ENCODE results near the gene HCN4. TPM values are rescaled to one million over a fixed set of nuclear protein-coding genes. Genes with fewer than 3 reads are reported as not detected.

The HCN4 gene
- polyA plus RNA-seq, 1 donor, result 0.49 TPM

GRCh38 chr15:73391128-73391872, 22.5 kb upstream of the HCN4 start:
- Histone ChIP-seq H3K27ac (ENCODE audit: low read length) (no peak overlapping the region), H3K4me1 (ENCODE audit: control insufficient read depth, insufficient read depth, low read length) (peaks cover 22% of the 10 kb centered on the region), H3K4me3 (ENCODE audit: low read length) (no peak overlapping the region), H3K27me3 (ENCODE audit: control insufficient read depth, insufficient read depth, low read length) (peaks cover 8% of the 10 kb centered on the region), H3K9me3 (ENCODE audit: control insufficient read depth, low read depth, low read length) (no peaks in the 10 kb centered on the region), H3K36me3 (ENCODE audit: control insufficient read depth, insufficient read depth, low read length) (no peaks in the 10 kb centered on the region)
- WGBS (ENCODE audit: insufficient coverage, low lambda C conversion rate), result no CpG with 5 or more reads among the region's 7 CpGs
- no peak for DNase-seq

DNA sequence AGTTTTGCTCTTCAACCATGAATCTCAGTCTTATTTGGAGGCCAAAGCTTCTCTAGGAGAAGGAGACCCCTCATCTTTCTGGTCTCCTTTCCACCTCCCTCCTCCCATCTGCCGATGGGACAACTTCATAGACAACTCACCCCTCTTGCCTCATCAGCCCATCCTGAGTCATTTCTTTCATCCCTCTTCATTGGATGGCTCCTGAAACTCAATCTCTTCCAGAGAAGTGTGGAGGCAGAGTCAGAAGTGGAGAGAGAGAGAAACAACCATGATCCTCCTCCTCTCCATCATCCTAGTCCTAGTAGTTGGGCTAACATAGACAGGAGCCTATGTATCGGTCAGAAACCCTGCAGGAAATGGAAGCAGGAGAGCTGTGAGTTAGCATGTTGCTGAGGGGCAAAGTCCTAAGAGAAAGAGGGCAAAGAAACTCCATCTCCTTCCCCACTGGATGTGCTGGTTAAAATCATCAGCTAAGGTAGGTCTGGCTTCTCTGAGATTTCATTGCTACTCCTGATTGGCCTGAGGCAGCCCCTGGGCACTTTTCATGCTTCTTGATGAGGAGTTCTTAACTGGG, 21.3 kb upstream of the HCN4 start:
- peaks cover 8% of the 10 kb centered on the region for H3K27me3 ChIP-seq (ENCODE audit: control insufficient read depth, insufficient read depth, low read length)
- WGBS (ENCODE audit: insufficient coverage, low lambda C conversion rate), result 100% methylated on average over 1 of the region's 2 CpGs
- peak overlapping the region; percentile 60 for H3K27ac ChIP-seq (ENCODE audit: low read length)

DNA sequence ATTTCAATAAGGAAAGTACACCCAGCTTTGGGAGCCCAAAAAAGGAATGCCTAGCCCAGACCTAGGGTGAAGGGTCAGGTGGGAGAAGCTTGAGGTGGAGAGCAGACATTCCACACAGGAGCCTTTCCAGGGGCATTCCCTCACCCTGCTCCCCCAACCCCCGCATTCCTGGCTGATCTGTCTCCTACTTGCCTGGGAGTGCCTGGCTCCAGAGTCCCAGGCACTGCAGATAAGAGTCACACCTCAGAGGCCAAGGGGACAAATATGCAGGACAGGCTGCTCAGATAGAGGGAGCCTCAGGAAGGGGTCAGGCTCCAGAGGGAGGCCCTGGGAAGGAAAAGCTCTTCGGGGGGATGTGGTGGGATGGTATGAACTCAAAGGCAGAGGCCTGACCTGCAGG, 20.8 kb upstream of the HCN4 start:
- Histone ChIP-seq H3K4me3 (ENCODE audit: low read length) (no peak overlapping the region), H3K27ac (ENCODE audit: low read length) (peak overlapping the region; percentile 60), H3K36me3 (ENCODE audit: control insufficient read depth, insufficient read depth, low read length) (no peaks in the 10 kb centered on the region), H3K9me3 (ENCODE audit: control insufficient read depth, low read depth, low read length) (no peaks in the 10 kb centered on the region), H3K27me3 (ENCODE audit: control insufficient read depth, insufficient read depth, low read length) (peaks cover 8% of the 10 kb centered on the region), H3K4me1 (ENCODE audit: control insufficient read depth, insufficient read depth, low read length) (peaks cover 22% of the 10 kb centered on the region)
- WGBS (ENCODE audit: insufficient coverage, low lambda C conversion rate), result no CpG with 5 or more reads among the region's 2 CpGs
- DNase-seq, result peak; percentile 83 to 90

More for the DNA sequence above, 21.3 kb upstream of the HCN4 start:
- peaks cover 22% of the 10 kb centered on the region for H3K4me1 ChIP-seq (ENCODE audit: control insufficient read depth, insufficient read depth, low read length)
- DNase-seq, result peak; percentile 54 to 79
- H3K4me3 ChIP-seq (ENCODE audit: low read length), result no peak overlapping the region
- no peaks in the 10 kb centered on the region for H3K36me3 ChIP-seq (ENCODE audit: control insufficient read depth, insufficient read depth, low read length)
- H3K9me3 ChIP-seq (ENCODE audit: control insufficient read depth, low read depth, low read length), result no peaks in the 10 kb centered on the region

GRCh38 chr15:73388256-73388781, 19.6 kb upstream of the HCN4 start:
- Histone ChIP-seq H3K27me3 (ENCODE audit: control insufficient read depth, insufficient read depth, low read length) (peaks cover 5% of the 10 kb centered on the region), H3K9me3 (ENCODE audit: control insufficient read depth, low read depth, low read length) (no peaks in the 10 kb centered on the region), H3K36me3 (ENCODE audit: control insufficient read depth, insufficient read depth, low read length) (no peaks in the 10 kb centered on the region), H3K4me1 (ENCODE audit: control insufficient read depth, insufficient read depth, low read length) (peaks cover 22% of the 10 kb centered on the region), H3K4me3 (ENCODE audit: low read length) (no peak overlapping the region), H3K27ac (ENCODE audit: low read length) (no peak overlapping the region)
- WGBS (ENCODE audit: insufficient coverage, low lambda C conversion rate), result 0% methylated on average over 1 of the region's 7 CpGs
- peak in 1 of 2 donors; percentile 50 for DNase-seq

GRCh38 chr15:73387507-73388255, 18.9 kb upstream of the HCN4 start:
- no peaks in the 10 kb centered on the region for H3K9me3 ChIP-seq (ENCODE audit: control insufficient read depth, low read depth, low read length)
- peaks cover 22% of the 10 kb centered on the region for H3K4me1 ChIP-seq (ENCODE audit: control insufficient read depth, insufficient read depth, low read length)
- H3K36me3 ChIP-seq (ENCODE audit: control insufficient read depth, insufficient read depth, low read length), result no peaks in the 10 kb centered on the region
- no peak overlapping the region for H3K27ac ChIP-seq (ENCODE audit: low read length)
- 92% methylated on average over 2 of the region's 12 CpGs for WGBS (ENCODE audit: insufficient coverage, low lambda C conversion rate)
- H3K4me3 ChIP-seq (ENCODE audit: low read length), result no peak overlapping the region
- peaks cover 3% of the 10 kb centered on the region for H3K27me3 ChIP-seq (ENCODE audit: control insufficient read depth, insufficient read depth, low read length)
- no peak for DNase-seq

DNA sequence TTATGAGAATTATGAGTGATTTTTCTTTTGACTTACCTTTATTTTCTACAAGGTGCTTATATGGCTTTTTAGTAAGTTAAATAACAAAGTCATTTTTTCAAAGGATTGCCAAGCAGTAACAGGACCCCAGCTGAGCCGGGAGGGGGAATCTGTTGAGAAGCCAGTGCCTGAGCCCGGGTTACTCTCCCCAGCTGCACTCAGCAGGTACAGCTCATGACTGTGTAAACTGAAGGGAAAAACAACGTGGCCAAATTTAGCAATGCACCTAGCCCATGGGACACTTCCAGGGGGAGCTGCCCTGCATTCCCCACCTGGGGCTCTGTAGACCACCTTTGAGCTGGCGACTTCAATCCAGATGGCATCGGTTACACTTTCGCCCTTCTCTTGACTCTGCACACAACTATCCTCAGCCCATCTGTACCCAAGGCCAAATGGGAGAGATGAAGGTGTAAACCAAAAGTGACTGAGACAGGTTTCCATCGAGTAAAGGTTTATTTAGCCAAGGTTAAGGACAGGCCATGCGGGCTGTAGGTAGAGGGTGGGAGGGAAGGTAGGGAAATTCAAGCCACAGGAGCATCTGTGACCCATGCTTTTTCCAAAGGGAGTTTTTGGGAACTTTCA, 18.2 kb upstream of the HCN4 start:
- Histone ChIP-seq H3K4me3 (ENCODE audit: low read length) (no peak overlapping the region), H3K27me3 (ENCODE audit: control insufficient read depth, insufficient read depth, low read length) (peaks cover 3% of the 10 kb centered on the region)

DNA sequence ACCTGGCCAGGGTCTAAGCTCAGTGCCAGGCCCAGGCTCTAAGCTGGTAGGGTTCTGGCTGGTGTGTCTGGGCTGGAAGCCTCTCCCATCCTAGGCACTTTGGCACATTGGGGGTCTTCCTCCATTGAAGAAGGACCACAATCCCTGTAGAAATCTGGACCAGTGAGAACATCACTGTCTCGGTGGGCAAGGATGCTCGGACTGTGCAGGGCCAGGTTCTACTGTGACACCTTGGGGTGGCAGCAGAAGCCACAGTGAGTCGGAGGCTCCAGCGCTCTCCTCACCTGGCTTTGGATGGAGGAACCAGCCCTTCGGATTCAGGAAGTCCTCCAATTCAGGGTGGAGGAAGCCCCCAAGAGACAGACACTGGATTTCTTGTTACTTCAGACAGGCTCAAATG, 17.5 kb upstream of the HCN4 start:
- no peaks in the 10 kb centered on the region for H3K9me3 ChIP-seq (ENCODE audit: control insufficient read depth, low read depth, low read length)
- H3K36me3 ChIP-seq (ENCODE audit: control insufficient read depth, insufficient read depth, low read length), result no peaks in the 10 kb centered on the region
- no peak overlapping the region for H3K4me3 ChIP-seq (ENCODE audit: low read length)
- DNase-seq, result no peak
- no CpG with 5 or more reads among the region's 5 CpGs for WGBS (ENCODE audit: insufficient coverage, low lambda C conversion rate)
- H3K27ac ChIP-seq (ENCODE audit: low read length), result no peak overlapping the region
- H3K4me1 ChIP-seq (ENCODE audit: control insufficient read depth, insufficient read depth, low read length), result peaks cover 22% of the 10 kb centered on the region
- H3K27me3 ChIP-seq (ENCODE audit: control insufficient read depth, insufficient read depth, low read length), result peaks cover 3% of the 10 kb centered on the region

More for the DNA sequence above, 18.2 kb upstream of the HCN4 start:
- no peak for DNase-seq
- H3K36me3 ChIP-seq (ENCODE audit: control insufficient read depth, insufficient read depth, low read length), result no peaks in the 10 kb centered on the region
- H3K4me1 ChIP-seq (ENCODE audit: control insufficient read depth, insufficient read depth, low read length), result peaks cover 22% of the 10 kb centered on the region
- no peaks in the 10 kb centered on the region for H3K9me3 ChIP-seq (ENCODE audit: control insufficient read depth, low read depth, low read length)
- WGBS (ENCODE audit: insufficient coverage, low lambda C conversion rate), result 100% methylated on average over 1 of the region's 8 CpGs
- no peak overlapping the region for H3K27ac ChIP-seq (ENCODE audit: low read length)

DNA sequence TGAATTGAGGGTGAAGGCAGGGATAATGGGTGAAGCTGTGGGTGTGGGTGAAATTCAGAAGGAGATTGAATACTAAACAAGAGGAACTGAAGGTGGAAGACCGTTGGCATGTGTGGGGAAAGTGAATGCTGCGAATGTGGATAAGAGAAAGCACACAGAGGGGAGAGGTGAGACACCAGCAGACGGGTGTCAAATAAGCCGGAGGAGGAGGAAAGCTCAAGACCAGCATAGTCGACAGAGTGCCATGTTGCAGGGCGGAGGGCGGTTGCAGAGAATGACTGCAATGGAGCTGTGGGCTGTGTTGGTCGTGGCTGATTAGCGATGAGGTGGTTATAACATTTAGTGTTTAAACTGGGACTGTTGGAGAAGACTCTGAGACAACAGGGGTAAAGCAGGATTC, 16.4 kb upstream of the HCN4 start:
- no peak overlapping the region for H3K4me3 ChIP-seq (ENCODE audit: low read length)
- H3K27ac ChIP-seq (ENCODE audit: low read length), result no peak overlapping the region
- DNase-seq, result no peak
- no peaks in the 10 kb centered on the region for H3K36me3 ChIP-seq (ENCODE audit: control insufficient read depth, insufficient read depth, low read length)
- H3K4me1 ChIP-seq (ENCODE audit: control insufficient read depth, insufficient read depth, low read length), result peaks cover 16% of the 10 kb centered on the region
- H3K27me3 ChIP-seq (ENCODE audit: control insufficient read depth, insufficient read depth, low read length), result peaks cover 3% of the 10 kb centered on the region
- WGBS (ENCODE audit: insufficient coverage, low lambda C conversion rate), result 98% methylated on average over 8 of the region's 9 CpGs
- peaks cover 6% of the 10 kb centered on the region for H3K9me3 ChIP-seq (ENCODE audit: control insufficient read depth, low read depth, low read length)

- H3K27me3 ChIP-seq (ENCODE audit: control insufficient read depth, insufficient read depth, low read length), result peaks cover 3% of the 10 kb centered on the region
- peaks cover 4% of the 10 kb centered on the region for H3K4me1 ChIP-seq (ENCODE audit: control insufficient read depth, insufficient read depth, low read length)
- 20% methylated on average over 1 of the region's 9 CpGs for WGBS (ENCODE audit: insufficient coverage, low lambda C conversion rate)
- no peaks in the 10 kb centered on the region for H3K36me3 ChIP-seq (ENCODE audit: control insufficient read depth, insufficient read depth, low read length)
- DNase-seq, result no peak
- H3K27ac ChIP-seq (ENCODE audit: low read length), result no peak overlapping the region
- H3K9me3 ChIP-seq (ENCODE audit: control insufficient read depth, low read depth, low read length), result peaks cover 6% of the 10 kb centered on the region
- no peak overlapping the region for H3K4me3 ChIP-seq (ENCODE audit: low read length)
Measured at GRCh38 chr15:73383310-73384189, 14.8 kb upstream of the HCN4 start.
